ENCODE results near the gene ARHGAP23.
"Not testable (repeated sequence)": the region's sequence is repeated elsewhere in the genome, so short reads cannot be mapped to it uniquely, and the experiment has no call there.

ARHGAP23 gene

GRCh38 chr17:38421171-38421841, 7.0 kb upstream of the ARHGAP23 start:
- peak; percentile 91 for DNase-seq

GRCh38 chr17:38421871-38422827, 6.1 kb upstream of the ARHGAP23 start:
- DNase-seq, result no peak

GRCh38 chr17:38424297-38424972, 3.8 kb upstream of the ARHGAP23 start:
- DNase-seq, result no peak

- DNase-seq, result no peak
Observed at GRCh38 chr17:38425031-38425430, 3.2 kb upstream of the ARHGAP23 start.

GRCh38 chr17:38425744-38426143, 2.5 kb upstream of the ARHGAP23 start:
- peak; percentile 43 for DNase-seq

GRCh38 chr17:38426441-38426840, 1.8 kb upstream of the ARHGAP23 start:
- no peak for DNase-seq

GRCh38 chr17:38427160-38427949, 909 bp upstream of the ARHGAP23 start:
- no peak for DNase-seq

- DNase-seq, result peak; percentile 65
Observed at GRCh38 chr17:38428643-38429371, 543 bp downstream of the ARHGAP23 start.

- no peak for DNase-seq
Observed at GRCh38 chr17:38429476-38430100, 1.3 kb downstream of the ARHGAP23 start.

- DNase-seq, result no peak
Observed at GRCh38 chr17:38430316-38430715, 2.1 kb downstream of the ARHGAP23 start.

- no peak for DNase-seq
Observed at GRCh38 chr17:38430822-38431221, 2.6 kb downstream of the ARHGAP23 start.

- no peak for DNase-seq
Observed at GRCh38 chr17:38431346-38432145, 3.3 kb downstream of the ARHGAP23 start.

- no peak for DNase-seq
Observed at GRCh38 chr17:38434178-38434665, 6.0 kb downstream of the ARHGAP23 start.

GRCh38 chr17:38435795-38436194, 7.5 kb downstream of the ARHGAP23 start:
- no peak for DNase-seq

- DNase-seq, result no peak
Observed at GRCh38 chr17:38436386-38436785, 8.1 kb downstream of the ARHGAP23 start.

- DNase-seq, result not testable (repeated sequence)
Observed at GRCh38 chr17:38437313-38437712, 9.0 kb downstream of the ARHGAP23 start.

GRCh38 chr17:38439436-38439835, 11.2 kb downstream of the ARHGAP23 start:
- DNase-seq, result no peak

- no peak for DNase-seq
Observed at GRCh38 chr17:38440614-38441397, 12.5 kb downstream of the ARHGAP23 start.

GRCh38 chr17:38441429-38442061, 13.3 kb downstream of the ARHGAP23 start:
- no peak for DNase-seq
